LNCAP (cell line): ENCODE measurements around the gene LUZP2.

Source experiments
- CTCF ChIP-seq: fragments of 450-650 bp; IDR thresholded peaks from 2 replicates; pipeline ENCODE4 v1.5.1; 2017; ENCODE audit warnings: mild to moderate bottlenecking

Gene LUZP2

GRCh38 chr11:24723231-24723630 lies 226.4 kb downstream of the LUZP2 start:
- no peak for TF ChIP-seq CTCF

GRCh38 chr11:24731554-24731953 lies 234.7 kb downstream of the LUZP2 start:
- no peak for TF ChIP-seq CTCF

- TF ChIP-seq CTCF = no peak
Observed at GRCh38 chr11:24734742-24735237, 237.9 kb downstream of the LUZP2 start.

GRCh38 chr11:24738972-24739371 lies 242.1 kb downstream of the LUZP2 start:
- no peak for TF ChIP-seq CTCF

- no peak for TF ChIP-seq CTCF
Observed at GRCh38 chr11:24739637-24740036, 242.8 kb downstream of the LUZP2 start.

GRCh38 chr11:24747275-24748251 lies 250.7 kb downstream of the LUZP2 start:
- no peak for TF ChIP-seq CTCF

GRCh38 chr11:24748261-24748660 lies 251.4 kb downstream of the LUZP2 start:
- no peak for TF ChIP-seq CTCF
